HFF-Myc (cell line): Measurements from ENCODE around the gene NKX1-1.

Source experiments
- DNase-seq: peaks from one replicate; pipeline ENCODE4 v3.0.0-alpha.2; 2011; ENCODE audit warnings: low read depth; ENCODE audit errors: extremely low read depth
- H3K4me3 ChIP-seq: replicated peaks from 2 replicates; pipeline ENCODE4 v1.5.1; 2011; ENCODE audit warnings: low read depth, mild to moderate bottlenecking, control low read depth, low read length
- CTCF ChIP-seq: IDR thresholded peaks from 2 replicates; pipeline ENCODE4 v1.5.1; 2012; ENCODE audit warnings: mild to moderate bottlenecking, low read depth, low read length, control low read depth; ENCODE audit errors: missing control alignments

Gene NKX1-1

GRCh38 chr4:1407657-1408333, 1.6 kb upstream of the NKX1-1 start:
- TF ChIP-seq CTCF = no peak
- no peak overlapping the region for H3K4me3 ChIP-seq
- DNase-seq = no peak

GRCh38 chr4:1406981-1407656, 877 bp upstream of the NKX1-1 start:
- no peak for DNase-seq
- H3K4me3 ChIP-seq = no peak overlapping the region
- no peak for TF ChIP-seq CTCF

- TF ChIP-seq CTCF = no peak
- no peak for DNase-seq
- H3K4me3 ChIP-seq = no peak overlapping the region
Measured at GRCh38 chr4:1405636-1406393, 427 bp downstream of the NKX1-1 start.

GRCh38 chr4:1405254-1405635, 997 bp downstream of the NKX1-1 start:
- no peak for TF ChIP-seq CTCF
- H3K4me3 ChIP-seq = no peak overlapping the region
- no peak for DNase-seq

- H3K4me3 ChIP-seq = no peak overlapping the region
- TF ChIP-seq CTCF = no peak
- no peak for DNase-seq
Measured at GRCh38 chr4:1404573-1405253, 1.5 kb downstream of the NKX1-1 start.
